GM19372 (cell line): ENCODE data around the gene RFFL.
"Not testable (repeated sequence)": the region's sequence is repeated elsewhere in the genome, so short reads cannot be mapped to it uniquely, and the experiment has no call there.

Experiments used
- ATAC-seq: cut with Tn5 transposase; IDR thresholded peaks from one replicate; pipeline ENCODE4 v1.9.1; 2021; ENCODE audit warnings: mild to moderate bottlenecking, low read depth, moderate library complexity; ENCODE audit not compliant: unreplicated experiment

The RFFL gene

GRCh38 chr17:35063514-35064223, at the start of gene RFFL:
Gene RFFL (minus strand): TSS chr17:35063707. CDS start chr17:35026553, 37,154 bp downstream.
- ATAC-seq, result peak; percentile 67

- not testable (repeated sequence) for ATAC-seq
Measured at GRCh38 chr17:35110791-35111190, 47.3 kb upstream of the RFFL start.

GRCh38 chr17:35104844-35105450, 41.4 kb upstream of the RFFL start:
- no peak for ATAC-seq

GRCh38 chr17:35103271-35103670, 39.8 kb upstream of the RFFL start:
- no peak for ATAC-seq

- no peak for ATAC-seq
Measured at GRCh38 chr17:35101725-35102124, 38.2 kb upstream of the RFFL start.

- no peak for ATAC-seq
Measured at GRCh38 chr17:35101036-35101435, 37.5 kb upstream of the RFFL start.

- no peak for ATAC-seq
Measured at GRCh38 chr17:35099908-35100307, 36.4 kb upstream of the RFFL start.

- ATAC-seq, result no peak
Measured at GRCh38 chr17:35097776-35098175, 34.3 kb upstream of the RFFL start.

- ATAC-seq, result no peak
Measured at GRCh38 chr17:35095741-35096140, 32.2 kb upstream of the RFFL start.

- ATAC-seq, result no peak
Measured at GRCh38 chr17:35094902-35095301, 31.4 kb upstream of the RFFL start.

GRCh38 chr17:35090707-35091106, 27.2 kb upstream of the RFFL start:
- not testable (repeated sequence) for ATAC-seq

GRCh38 chr17:35089586-35090296, 26.2 kb upstream of the RFFL start:
- no peak for ATAC-seq

- peak; percentile 72 for ATAC-seq
Measured at GRCh38 chr17:35088881-35089585, 25.5 kb upstream of the RFFL start.

- no peak for ATAC-seq
Measured at GRCh38 chr17:35088356-35088880, 24.9 kb upstream of the RFFL start.

GRCh38 chr17:35087731-35088355, 24.3 kb upstream of the RFFL start:
- no peak for ATAC-seq

GRCh38 chr17:35086931-35087573, 23.5 kb upstream of the RFFL start:
- no peak for ATAC-seq

- ATAC-seq, result no peak
Measured at GRCh38 chr17:35086164-35086563, 22.7 kb upstream of the RFFL start.

- ATAC-seq, result no peak
Measured at GRCh38 chr17:35084987-35085386, 21.5 kb upstream of the RFFL start.

- ATAC-seq, result no peak
Measured at GRCh38 chr17:35083071-35083470, 19.6 kb upstream of the RFFL start.
